HepG2 (cell line): ENCODE data around the gene CORO1C. TPM values are rescaled to one million over a fixed set of nuclear protein-coding genes. Genes with fewer than 3 reads are reported as not detected.

Source experiments
- ATAC-seq: fragments of 200-7000 bp; cut with Tn5 transposase; 3 replicates; pipeline ENCODE4 v1.9.1; 2020; ENCODE audit warnings: mild to moderate bottlenecking, moderate library complexity
- BruUV-seq: library from RNA; stranded (reverse); fragments of 400-500 nt; replicated peaks from 2 replicates; lab custom pipeline; 2021; lab: Mats Ljungman, UMichigan
- CTCF ChIA-PET: fragments of 300-600 bp; formaldehyde crosslinking; extraction: SDS; loops from one replicate; lab custom pipeline; 2021; ENCODE audit warnings: low total read pairs, inconsistent platforms, low intra/inter-chr PET ratio; lab: Yijun Ruan, JAX
- POLR2A ChIA-PET: fragments of 350-600 bp; sonication (Branson Sonifier 250); formaldehyde crosslinking; loops from one replicate; lab custom pipeline; 2020; ENCODE audit warnings: antibody characterized with exemption, inconsistent platforms; lab: Yijun Ruan, JAX
- DNase-seq: peaks from one replicate; pipeline ENCODE4 v3.0.0-alpha.2; 2015; ENCODE audit warnings: low spot score
- FAIRE-seq: peaks from 3 replicates; lab custom pipeline; 2011; peaks lifted over from hg19 to GRCh38; lab: Jason Lieb, UNC
- H2AFZ ChIP-seq: one replicate; pipeline ENCODE4 v1.6.1; 2011; ENCODE audit warnings: low read length, inconsistent platforms
- H3K27ac ChIP-seq: fragments of 300-600 bp; 3 replicates; pipeline ENCODE4 v1.8.0; 2011; ENCODE audit warnings: mixed run types, mild to moderate bottlenecking, mixed read lengths, low read length, inconsistent platforms; ENCODE audit not compliant: insufficient read depth; ENCODE audit errors: extremely low read length
- H3K27me3 ChIP-seq, 2 experiments: fragments of 200-600 bp in 1 of 2; 2 replicates in 1 of 2; 3 replicates in 1 of 2; pipeline versions ENCODE4 v1.6.0 to v1.8.0; 2011; ENCODE audit warnings: low read length in 2 of 2, mild to moderate bottlenecking in 2 of 2, moderate library complexity in 2 of 2, inconsistent platforms in 1 of 2; ENCODE audit not compliant: insufficient read depth in 2 of 2, control insufficient read depth in 1 of 2
- H3K36me3 ChIP-seq, 2 experiments: fragments of 200-600 bp in 1 of 2; replicated peaks in 1 of 2; 2 replicates in 1 of 2; 3 replicates in 1 of 2; pipeline versions ENCODE4 v1.5.1 to v1.8.0; 2011; ENCODE audit warnings: low read length in 2 of 2, inconsistent platforms in 1 of 2; ENCODE audit not compliant: insufficient read depth in 2 of 2, control insufficient read depth in 1 of 2
- H3K4me1 ChIP-seq: 2 replicates; pipeline ENCODE4 v1.5.1; 2012; ENCODE audit warnings: low read length, inconsistent platforms; ENCODE audit not compliant: insufficient read depth
- H3K4me2 ChIP-seq: 2 replicates; pipeline ENCODE4 v1.6.0; 2011; ENCODE audit warnings: low read depth, low read length, inconsistent platforms
- H3K4me3 ChIP-seq, 3 experiments: fragments of 200-600 bp in 1 of 3; sonication (generic), shearing (Covaris generic) in 1 of 3; replicated peaks in 1 of 3; 2 replicates each; pipeline ENCODE4 v1.5.1; 2011 to 2016; ENCODE audit warnings: low read length in 3 of 3, inconsistent platforms in 2 of 3, low read depth in 2 of 3, mild to moderate bottlenecking in 2 of 3, control low read depth in 1 of 3, mixed read lengths in 1 of 3; ENCODE audit not compliant: insufficient read depth in 1 of 3
- H3K79me2 ChIP-seq: one replicate; pipeline ENCODE4 v1.6.1; 2011; ENCODE audit warnings: low read length, inconsistent platforms; ENCODE audit not compliant: insufficient read depth
- H3K9ac ChIP-seq: 2 replicates; pipeline ENCODE4 v1.6.0; 2011; ENCODE audit warnings: mild to moderate bottlenecking, low read depth, low read length, inconsistent platforms; ENCODE audit not compliant: insufficient read depth
- H3K9me3 ChIP-seq: 2 replicates; pipeline ENCODE4 v1.5.1; 2012; ENCODE audit warnings: mild to moderate bottlenecking, low read length
- H4K20me1 ChIP-seq: 2 replicates; pipeline ENCODE4 v1.6.0; 2011; ENCODE audit warnings: inconsistent platforms, mild to moderate bottlenecking, low read length, moderate library complexity; ENCODE audit not compliant: insufficient read depth
- CC2D1A ChIP-seq: sonication (generic); formaldehyde crosslinking; IDR thresholded peaks from 2 replicates; pipeline ENCODE4 v1.8.1; 2023; ENCODE audit warnings: mild to moderate bottlenecking, missing genetic modification reagents
- CEBPB ChIP-seq: IDR thresholded peaks from 2 replicates; pipeline ENCODE4 v1.6.1; 2011; ENCODE audit warnings: low read depth, low read length, improper control_type of control experiment, borderline replicate concordance
- FOXP4 ChIP-seq: sonication (generic); formaldehyde crosslinking; IDR thresholded peaks from 2 replicates; pipeline ENCODE4 v1.4.0; 2020; ENCODE audit warnings: missing genetic modification reagents
- KLF6 ChIP-seq: IDR thresholded peaks from 2 replicates; pipeline ENCODE4 v1.8.0; 2016; ENCODE audit warnings: missing biosample characterization, missing genetic modification reagents
- PCBP1 ChIP-seq: fragments of 200-400 bp; formaldehyde crosslinking; IDR thresholded peaks from 2 replicates; pipeline ENCODE4 v1.6.1; 2017; ENCODE audit warnings: mild to moderate bottlenecking, low read depth, low read length, borderline replicate concordance
- PLRG1 ChIP-seq: fragments of 450-650 bp; conservative IDR thresholded peaks from 2 replicates; pipeline ENCODE4 v1.6.1; 2016
- REL ChIP-seq: sonication (generic); formaldehyde crosslinking; conservative IDR thresholded peaks from 2 replicates; pipeline ENCODE4 v1.8.0; 2022; ENCODE audit warnings: mild to moderate bottlenecking, missing genetic modification reagents, moderate library complexity
- SKI ChIP-seq: fragments of 450-650 bp; IDR thresholded peaks from one replicate; pipeline ENCODE4 v1.6.1; 2018; ENCODE audit warnings: mild to moderate bottlenecking; ENCODE audit not compliant: partially characterized antibody
- SOX13 ChIP-seq, 3 experiments: fragments of 450-650 bp in 1 of 3; sonication (generic) in 1 of 3; formaldehyde crosslinking in 1 of 3; IDR thresholded peaks in 2 of 3; conservative IDR thresholded peaks in 1 of 3; 2 replicates each; pipeline versions ENCODE4 v1.5.0 to v1.6.1; 2016 to 2020; ENCODE audit warnings: antibody characterized with exemption in 1 of 3, mild to moderate bottlenecking in 1 of 3, missing compliant biosample characterization in 1 of 3, missing genetic modification reagents in 1 of 3, moderate library complexity in 1 of 3
- ZNF33A ChIP-seq: sonication (generic); formaldehyde crosslinking; IDR thresholded peaks from 2 replicates; pipeline ENCODE4 v1.5.1; 2020; ENCODE audit warnings: missing genetic modification reagents, mild to moderate bottlenecking, moderate library complexity, borderline replicate concordance
- WGBS: methylation state at CpG from one replicate; pipeline ENCODE4 v1.1.6; 2017; ENCODE audit warnings: low lambda C conversion rate; 5-methylcytosine and 5-hydroxymethylcytosine counted together
- in situ Hi-C: cut with HindIII; loops from 2 replicates; pipeline ENCODE4 v1.10.0; 2017; ENCODE audit warnings: low pct_unique_long_range_greater_than_20kb; ENCODE audit not compliant: extremely low pct_ligation_motif_present
- intact Hi-C: fragments of 100-400 bp; cut with micrococcal nuclease; formaldehyde crosslinking; loops from one replicate; pipeline ENCODE4 v1.10.0; 2022; ENCODE audit not compliant: unreplicated experiment
- polyA plus RNA-seq, 8 experiments: library from polyadenylated mRNA; depleted of rRNA in 3 of 8; stranded (reverse) in 7 of 8; unstranded in 1 of 8; fragments of >200 nt; fragmentation: Illumina TruSeq in 4 of 8; extraction: Trizol in 4 of 8; gene quantifications; 2 replicates each; pipeline versions ENCODE4 v1.2.1 to v1.2.3, GENCODE V29; 2011 to 2016; ENCODE audit warnings: low read depth in 4 of 8, missing spikeins in 1 of 8, mixed read lengths in 1 of 8; ENCODE audit not compliant: insufficient read depth in 1 of 8
- total RNA-seq, 5 experiments: library from RNA; depleted of rRNA; stranded (reverse); fragments of >200 nt; fragmentation: Illumina TruSeq; extraction: Trizol; gene quantifications; 2 replicates each; pipeline ENCODE4 v1.2.3, GENCODE V29; 2016; ENCODE audit warnings: low read depth in 1 of 5

Gene CORO1C
- total and polyA plus RNA-seq, 2 of the 13 experiments (the other 11 are each of a cell fraction or from before 2014, with no cell fraction given): 73.7 to 131 TPM

- Histone ChIP-seq H4K20me1 (no peaks in the 10 kb centered on the region; the same call in 1 of the 2 replicates), H3K9ac (no peak overlapping the region), H3K4me3 (no peak overlapping the region), H3K36me3 (peaks cover 27 to 54% of the 10 kb centered on the region in 2 experiments), H3K79me2 (no peaks in the 10 kb centered on the region), H2AFZ (no peak overlapping the region), H3K27ac (no peak overlapping the region), H3K27me3 (no peaks in the 10 kb centered on the region), H3K9me3 (no peaks in the 10 kb centered on the region), H3K4me1 (no peaks in the 10 kb centered on the region), H3K4me2 (no peak overlapping the region)
- DNase-seq (no peak), FAIRE-seq (no peak), ATAC-seq (no peak)
- ChIA-PET CTCF (no interaction called here), POLR2A (no interaction called here)
- intact Hi-C loops (no loop called here), in situ Hi-C loops (no loop called here)
- 98% methylated on average over 10 of the region's 10 CpGs for WGBS
- BruUV-seq: no TSS peak
- no peak for TF ChIP-seq REL
- TF ChIP-seq ZNF33A (CRISPR knock-in tag): no peak
- no peak for TF ChIP-seq SKI
- TF ChIP-seq PLRG1: no peak
- TF ChIP-seq KLF6: no peak
- no peak for TF ChIP-seq CEBPB
- no peak for TF ChIP-seq FOXP4 (CRISPR knock-in tag)
- no peak for TF ChIP-seq CC2D1A
- TF ChIP-seq PCBP1: no peak
- TF ChIP-seq SOX13 (IDR thresholded peaks at IDR 0.05): no peak
- no peak for TF ChIP-seq SOX13 (CRISPR knock-in tag; conservative IDR thresholded peaks at IDR 0.05 in 1 of 2, IDR thresholded peaks at IDR 0.05 in 1 of 2)
Observed at GRCh38 chr12:108646600-108647579, 84.4 kb downstream of the CORO1C start.
